GM15510 (cell line): ENCODE results near the gene SNCG.

Experiments
- POLR2A ChIP-seq: IDR thresholded peaks from 3 replicates; pipeline ENCODE4 v1.6.1; 2011; ENCODE audit warnings: borderline replicate concordance; ENCODE audit not compliant: insufficient read length; ENCODE audit errors: extremely low read depth

Gene SNCG

DNA sequence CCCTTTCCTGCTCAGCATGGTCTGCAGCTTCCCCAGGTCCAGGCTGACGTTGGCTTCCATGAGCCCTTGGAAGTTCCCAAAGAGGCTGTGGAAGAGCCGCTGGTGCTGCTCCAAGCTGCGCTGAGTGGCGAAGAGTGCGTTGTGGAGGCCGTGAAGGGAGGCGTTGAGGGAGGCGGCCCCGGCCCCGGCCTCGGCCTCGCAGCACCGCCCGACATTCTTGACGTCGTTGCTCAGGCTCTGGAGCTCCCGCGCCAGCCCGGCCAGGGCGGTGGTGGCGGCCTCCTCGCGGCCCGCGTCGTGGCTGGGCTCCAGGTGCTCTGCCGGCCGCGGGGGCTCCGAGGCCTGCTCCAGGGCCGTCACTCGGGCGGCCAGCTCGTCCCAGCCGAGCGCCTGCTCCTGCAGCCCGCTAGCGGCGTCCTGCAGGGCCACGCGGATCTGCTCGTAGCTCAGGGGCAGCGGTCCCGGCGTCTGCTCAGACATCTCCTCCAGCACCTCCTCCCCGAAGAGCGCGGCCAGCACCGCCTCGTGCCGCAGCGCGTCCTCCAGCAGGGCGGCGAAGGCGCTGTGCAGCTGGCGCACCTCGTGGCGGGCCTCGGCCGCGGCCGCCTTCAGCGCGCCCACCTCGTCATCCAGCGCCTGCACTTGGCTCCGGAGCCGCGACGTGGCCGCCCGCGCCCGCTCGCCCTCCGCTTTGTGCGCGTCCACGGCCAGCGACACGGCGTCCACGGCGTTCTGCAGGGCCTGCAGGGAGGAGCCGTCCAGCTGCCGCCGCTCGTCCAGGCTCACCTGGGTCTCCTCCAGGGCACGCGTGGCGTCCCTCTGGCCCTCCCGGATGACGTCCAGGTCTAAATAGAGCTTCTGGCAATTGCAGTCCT lies 15.7 kb upstream of the SNCG start:
- no peak for TF ChIP-seq POLR2A

DNA sequence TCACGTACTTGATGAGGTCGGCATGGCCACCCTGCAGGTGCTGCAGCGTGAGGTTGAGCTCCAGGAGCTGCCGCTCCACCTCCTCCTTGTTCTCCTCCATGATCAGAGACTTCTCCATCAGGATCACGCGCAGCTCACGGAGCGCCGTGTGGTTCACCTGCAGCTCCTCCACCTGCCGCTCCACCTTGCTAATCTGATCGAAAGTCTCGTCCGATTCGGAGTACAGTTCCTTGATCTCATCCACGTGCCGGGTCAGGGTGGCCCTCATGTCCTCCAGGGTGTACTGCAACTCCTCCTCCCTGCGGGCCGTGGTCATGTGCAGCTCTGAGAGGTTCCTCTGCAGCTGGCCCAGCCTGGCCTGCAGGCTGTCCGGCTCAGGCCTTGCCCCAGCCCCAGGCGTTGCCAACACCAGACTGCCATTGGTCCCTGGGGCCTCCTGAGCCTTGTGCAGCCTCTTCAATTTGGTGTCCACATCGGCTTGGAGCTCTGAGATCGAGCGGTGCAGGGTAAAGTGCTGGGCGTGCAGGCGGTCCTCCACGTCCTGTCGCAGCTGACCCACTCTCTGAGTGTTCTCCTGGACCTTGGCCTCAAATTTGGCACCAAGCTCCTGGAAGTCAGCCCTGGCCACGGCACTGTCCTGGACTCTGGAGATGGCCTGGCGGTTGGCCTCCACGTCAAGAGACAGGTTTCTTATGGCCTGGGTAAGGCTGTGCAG lies 14.9 kb upstream of the SNCG start:
- TF ChIP-seq POLR2A = no peak

GRCh38 chr10:86944031-86944419 lies 14.4 kb upstream of the SNCG start:
- TF ChIP-seq POLR2A = no peak

DNA sequence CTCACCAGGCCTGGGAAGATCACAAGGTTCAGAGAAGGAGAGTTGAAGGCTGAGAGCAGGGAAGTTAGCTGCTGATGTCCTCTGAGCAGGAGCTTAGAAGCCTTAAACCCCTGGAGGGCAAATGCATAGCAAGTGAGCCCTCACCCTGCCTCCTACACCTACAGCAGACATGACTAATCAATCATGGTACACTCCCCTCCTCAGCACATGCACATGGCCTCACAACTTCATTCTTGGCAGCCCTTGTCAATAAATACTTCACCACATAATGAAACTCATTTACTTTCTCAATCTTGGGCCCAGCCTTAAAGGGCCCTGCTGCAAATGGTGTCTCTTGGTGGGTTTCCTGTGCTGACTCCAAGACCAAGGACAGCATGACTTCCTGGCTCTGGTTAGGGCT lies 13.9 kb upstream of the SNCG start:
- TF ChIP-seq POLR2A = no peak

GRCh38 chr10:86944907-86945306 lies 13.5 kb upstream of the SNCG start:
- no peak for TF ChIP-seq POLR2A

DNA sequence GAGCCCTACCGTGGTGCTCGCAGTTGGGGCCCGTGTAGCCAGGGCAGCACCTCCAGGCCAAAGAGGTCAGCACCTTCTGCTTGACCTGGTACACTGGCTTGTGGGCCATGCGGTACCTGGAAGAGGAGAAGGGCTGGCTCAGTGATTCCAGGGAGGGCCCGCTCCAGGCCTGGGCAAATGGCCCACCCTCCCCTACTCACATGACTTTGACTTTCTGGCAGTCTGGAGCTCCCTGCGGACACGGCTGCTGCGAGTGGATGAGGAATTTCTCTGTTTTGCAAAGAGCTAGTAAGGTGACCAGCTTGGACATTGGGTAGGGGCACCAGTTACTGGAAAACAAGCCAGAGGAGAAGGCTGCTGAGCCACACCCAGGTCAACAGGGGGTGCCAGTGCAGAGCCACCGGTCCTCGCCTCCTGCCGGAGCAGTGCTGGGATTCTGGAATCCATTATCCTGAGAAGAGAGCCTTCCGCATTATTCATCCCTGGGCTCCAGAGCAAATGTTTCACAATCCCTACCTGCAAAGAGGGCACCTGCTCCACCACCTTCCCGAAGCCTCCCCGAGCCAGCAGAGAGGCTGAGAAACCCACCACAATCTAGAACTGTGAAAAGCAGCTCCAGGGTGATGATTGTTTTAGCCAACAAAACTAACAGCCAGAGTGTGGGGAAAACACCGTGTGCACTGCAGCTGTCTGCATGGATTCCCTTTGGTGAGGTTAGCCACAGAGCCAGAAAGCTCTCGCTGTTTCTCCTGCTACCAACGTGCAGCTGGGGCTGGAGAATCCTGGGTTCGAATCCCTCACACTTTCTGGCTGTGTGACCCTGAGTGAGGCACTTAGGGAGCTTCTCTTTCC lies 12.8 kb upstream of the SNCG start:
- TF ChIP-seq POLR2A = no peak

DNA sequence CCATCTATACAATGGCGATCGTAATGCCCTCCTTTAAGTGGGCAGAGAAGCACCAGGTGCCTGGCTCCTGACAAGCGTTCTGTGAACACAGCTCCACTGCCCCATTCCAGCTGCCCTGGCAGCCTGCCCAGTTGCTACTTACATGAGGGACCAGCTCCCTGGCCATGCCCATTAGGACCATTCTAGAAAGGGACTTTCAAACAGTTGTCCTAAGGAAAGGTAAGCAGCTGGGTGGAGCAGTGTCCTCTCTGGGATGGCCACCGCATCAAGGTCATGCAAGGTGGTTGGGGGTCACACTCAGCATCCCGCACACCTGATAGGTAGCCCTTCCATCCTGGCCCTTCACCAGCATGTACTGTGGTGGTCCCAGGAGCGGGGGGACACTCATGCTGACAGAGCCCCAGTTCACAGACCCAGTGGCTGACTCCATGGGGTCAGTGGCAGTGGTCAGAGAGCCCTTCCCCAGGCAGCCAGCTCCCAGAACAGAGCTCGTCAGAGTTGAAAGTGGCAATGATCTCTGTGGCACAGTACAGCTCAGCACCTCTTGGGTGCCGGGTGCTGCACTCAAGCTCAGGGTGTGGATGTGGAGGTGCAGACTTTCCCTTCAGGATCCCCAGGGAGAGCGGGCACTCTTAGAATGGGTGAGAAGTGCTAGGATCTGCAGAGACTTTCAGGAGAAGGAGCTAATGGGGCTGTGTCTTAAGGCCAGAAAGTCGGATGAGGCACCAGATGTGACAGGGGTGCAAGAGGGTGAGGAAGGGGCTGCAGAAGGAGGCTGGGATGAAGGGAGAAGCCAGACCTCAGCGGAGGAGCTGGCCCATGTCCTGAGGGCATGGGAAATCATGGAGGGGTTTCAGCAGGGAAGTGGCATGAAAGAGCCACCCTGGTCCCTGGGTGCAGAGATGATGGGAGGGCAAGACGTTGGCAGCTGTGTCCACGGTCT lies 11.9 kb upstream of the SNCG start:
- TF ChIP-seq POLR2A = no peak

GRCh38 chr10:86950349-86950748 lies 8.1 kb upstream of the SNCG start:
- no peak for TF ChIP-seq POLR2A

DNA sequence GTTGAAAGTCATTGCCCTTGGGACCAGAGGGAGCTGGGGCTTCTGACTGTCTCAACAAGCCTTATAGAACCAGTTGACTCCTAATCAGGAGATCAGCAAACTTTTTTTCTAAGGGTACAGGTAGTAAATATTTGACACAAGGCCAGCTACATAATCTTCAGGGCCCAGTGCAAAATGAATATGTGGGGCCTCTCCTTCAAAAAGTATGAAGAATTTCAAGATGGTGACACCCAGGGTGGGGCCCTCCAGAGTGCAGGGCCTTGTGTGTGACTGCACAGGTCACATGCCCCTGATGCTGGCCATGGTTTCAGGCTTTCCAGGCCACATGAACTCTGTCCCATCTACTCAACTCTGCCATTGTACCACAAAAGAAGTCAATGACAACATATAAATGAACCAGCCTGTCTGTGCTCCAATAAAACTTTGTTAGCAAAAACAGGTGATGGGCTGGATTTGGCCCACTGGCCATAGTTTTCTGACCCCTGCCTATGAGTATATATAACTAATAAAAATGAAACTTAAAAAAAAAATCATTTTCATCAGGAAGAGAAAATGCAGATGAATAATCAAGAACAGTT lies 7.1 kb upstream of the SNCG start:
- no peak for TF ChIP-seq POLR2A

DNA sequence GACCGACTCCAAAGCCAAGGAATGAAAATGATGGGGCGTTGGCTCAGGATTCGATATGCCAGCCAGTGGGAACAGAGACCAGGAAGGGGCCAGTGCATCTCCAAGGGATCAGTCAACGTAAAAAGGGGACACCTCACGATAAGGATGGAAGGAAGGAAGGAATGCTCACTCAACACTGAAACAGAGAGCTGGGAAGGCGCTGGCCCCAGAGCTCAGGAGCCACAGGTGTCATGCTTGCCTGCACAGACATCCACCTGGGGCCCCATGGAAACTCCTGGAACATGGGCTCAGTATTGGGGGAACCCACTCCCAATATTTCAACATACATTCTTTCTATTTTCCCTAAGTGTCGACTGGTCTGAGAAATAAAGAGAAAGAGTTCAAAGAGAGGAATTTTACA lies 6.3 kb upstream of the SNCG start:
- no peak for TF ChIP-seq POLR2A

- TF ChIP-seq POLR2A = no peak
These were observed 4.4 kb upstream of the SNCG start for GRCh38 chr10:86953747-86954680.

GRCh38 chr10:86954681-86955500 lies 3.5 kb upstream of the SNCG start:
- TF ChIP-seq POLR2A = no peak
